Measurements from ENCODE around the gene ATG3.

GRCh38 chr3:112486811-112487505 lies 74.8 kb downstream of the ATG3 start:
- TF ChIP-seq CTCF (IDR thresholded peaks at IDR 0.05; ENCODE audit: borderline replicate concordance, extremely low read depth, low read length, poor library complexity, severe bottlenecking) (no peak), EZH2 (IDR thresholded peaks at IDR 0.05; ENCODE audit: borderline replicate concordance, low read depth, low read length, severe bottlenecking) (no peak)
